Colonic mucosa (tissue), 4 donors: ENCODE results near the gene ARRB2. TPM values are rescaled to one million over a fixed set of nuclear protein-coding genes. Genes with fewer than 3 reads are reported as not detected.

Source experiments
- DNase-seq: peaks from one replicate; pipeline ENCODE4 v3.0.0-alpha.2; 2020
- H3K27ac ChIP-seq: fragments of 200-600 bp; one replicate; pipeline ENCODE4 v1.8.0; 2021
- H3K27me3 ChIP-seq: fragments of 200-600 bp; one replicate; pipeline ENCODE4 v1.8.0; 2021
- H3K36me3 ChIP-seq: fragments of 200-600 bp; one replicate; pipeline ENCODE4 v1.8.0; 2021
- H3K4me1 ChIP-seq: fragments of 200-600 bp; one replicate; pipeline ENCODE4 v1.8.0; 2021; ENCODE audit warnings: mild to moderate bottlenecking
- H3K4me3 ChIP-seq: fragments of 200-600 bp; one replicate; pipeline ENCODE4 v1.8.0; 2021
- H3K9ac ChIP-seq, 2 donors: one replicate each; pipeline ENCODE4 v1.7.0; 2013; ENCODE audit warnings: control low read depth in 2 of 2, low read depth in 2 of 2, low read length in 2 of 2
- H3K9me3 ChIP-seq: fragments of 200-600 bp; one replicate; pipeline ENCODE4 v1.8.0; 2021
- CTCF ChIP-seq: fragments of 200-600 bp; IDR thresholded peaks from one replicate; pipeline ENCODE4 v1.8.0; 2022; ENCODE audit warnings: antibody characterized with exemption, mild to moderate bottlenecking
- intact Hi-C: fragments of 100-400 bp; cut with DNase I; formaldehyde crosslinking; loops from one replicate; pipeline ENCODE4 v1.14.1; 2022
- total RNA-seq, 2 donors: library from RNA; stranded (reverse); fragmentation: NEBNext Ultra II Directional in 1 of 2; extraction: Animal tissue kit (Norgen Biotek cat#: 25700) in 1 of 2; gene quantifications; one replicate each; pipeline ENCODE4 v1.2.1, GENCODE V29; 2021
- donor health status: healthy.
- donor health status: DM: no; HTN: no; CAD: no.
- donor health status: DM: no; HTN: no; CAD: no.

ARRB2 gene
- total RNA-seq, 2 donors from 2014 or later: 41.0 to 42.8 TPM

GRCh38 chr17:4667166-4667565 lies 43.3 kb upstream of the ARRB2 start:
- Histone ChIP-seq H3K4me3 (no peak overlapping the region), H3K9me3 (no peaks in the 10 kb centered on the region), H3K27me3 (no peaks in the 10 kb centered on the region), H3K27ac (no peak overlapping the region), H3K9ac (no peak overlapping the region), H3K36me3 (no peaks in the 10 kb centered on the region), H3K4me1 (no peaks in the 10 kb centered on the region)
- intact Hi-C loops: no loop called here
- TF ChIP-seq CTCF: no peak
- DNase-seq: no peak

- TF ChIP-seq CTCF: no peak
- no peaks in the 10 kb centered on the region for H3K9me3 ChIP-seq
- intact Hi-C loops: no loop called here
- peaks cover 6% of the 10 kb centered on the region for H3K36me3 ChIP-seq
- DNase-seq: no peak
- H3K27me3 ChIP-seq: no peaks in the 10 kb centered on the region
- H3K4me3 ChIP-seq: no peak overlapping the region
- no peak overlapping the region for H3K9ac ChIP-seq
- no peak overlapping the region for H3K27ac ChIP-seq
- no peaks in the 10 kb centered on the region for H3K4me1 ChIP-seq
Measured at GRCh38 chr17:4672055-4672630, 38.3 kb upstream of the ARRB2 start.

GRCh38 chr17:4672751-4673150 lies 37.7 kb upstream of the ARRB2 start:
- intact Hi-C loops: no loop called here
- Histone ChIP-seq H3K9me3 (no peaks in the 10 kb centered on the region), H3K36me3 (peaks cover 6% of the 10 kb centered on the region), H3K27ac (no peak overlapping the region), H3K9ac (no peak overlapping the region), H3K4me1 (no peaks in the 10 kb centered on the region), H3K4me3 (no peak overlapping the region), H3K27me3 (no peaks in the 10 kb centered on the region)
- DNase-seq: no peak
- TF ChIP-seq CTCF: no peak

- no peaks in the 10 kb centered on the region for H3K4me1 ChIP-seq
- no peak for TF ChIP-seq CTCF
- no peaks in the 10 kb centered on the region for H3K27me3 ChIP-seq
- H3K27ac ChIP-seq: no peak overlapping the region
- no peak overlapping the region for H3K9ac ChIP-seq
- H3K4me3 ChIP-seq: no peak overlapping the region
- peaks cover 6% of the 10 kb centered on the region for H3K36me3 ChIP-seq
- DNase-seq: no peak
- intact Hi-C loops: no loop called here
- no peaks in the 10 kb centered on the region for H3K9me3 ChIP-seq
Measured at GRCh38 chr17:4673169-4673568, 37.3 kb upstream of the ARRB2 start.

GRCh38 chr17:4673986-4674684 lies 36.3 kb upstream of the ARRB2 start:
- intact Hi-C loops: no loop called here
- Histone ChIP-seq H3K9me3 (no peaks in the 10 kb centered on the region), H3K9ac (no peak overlapping the region), H3K27me3 (no peaks in the 10 kb centered on the region), H3K36me3 (peaks cover 6% of the 10 kb centered on the region), H3K27ac (no peak overlapping the region), H3K4me3 (no peak overlapping the region), H3K4me1 (no peaks in the 10 kb centered on the region)
- no peak for TF ChIP-seq CTCF
- no peak for DNase-seq
